Activated CD8-positive, alpha-beta memory T cell treated with anti-CD3 and anti-CD28 coated beads, Interleukin-2, amount 10 ng/mL, durations not matched to agents 7 days and 5 days (primary cell): ENCODE data around the gene NAPB. TPM values are rescaled to one million over a fixed set of nuclear protein-coding genes. Genes with fewer than 3 reads are reported as not detected.
A peak's percentile ranks its signal among the peaks of the same experiment; 100 is the strongest.

Source experiments
- ATAC-seq: fragments of 150-1000 bp; cut with Tn5 transposase; one replicate; pipeline ENCODE4 v1.10.0; 2021; ENCODE audit warnings: moderate library complexity
- CTCF ChIA-PET: fragments of 350-600 bp; sonication (Branson Sonifier 250); formaldehyde crosslinking; loops from one replicate; lab custom pipeline; 2021; ENCODE audit warnings: antibody characterized with exemption; lab: Charles Lee
- DNase-seq: peaks from one replicate; pipeline ENCODE4 v3.0.0-alpha.2; 2020
- H3K27ac Mint-ChIP-seq: one replicate; pipeline ENCODE4 v1.8.0; 2021; ENCODE audit warnings: mild to moderate bottlenecking, mixed read lengths
- H3K27me3 Mint-ChIP-seq: one replicate; pipeline ENCODE4 v1.8.0; 2021; ENCODE audit warnings: mixed read lengths
- H3K36me3 Mint-ChIP-seq: one replicate; pipeline ENCODE4 v1.8.0; 2021; ENCODE audit warnings: mild to moderate bottlenecking, mixed read lengths
- H3K4me1 Mint-ChIP-seq: one replicate; pipeline ENCODE4 v1.8.0; 2021; ENCODE audit warnings: mixed read lengths
- H3K4me3 Mint-ChIP-seq: one replicate; pipeline ENCODE4 v1.8.0; 2021; ENCODE audit warnings: mild to moderate bottlenecking, moderate library complexity, mixed read lengths
- H3K9me3 Mint-ChIP-seq: one replicate; pipeline ENCODE4 v1.8.0; 2022; ENCODE audit warnings: low read depth, mixed read lengths
- total RNA-seq, 2 experiments: library from RNA; stranded (reverse); gene quantifications; one replicate each; pipeline ENCODE4 v1.2.3, GENCODE V29; 2021

The NAPB gene
- total RNA-seq, 2 experiments from 2014 or later: 17.5 to 23.1 TPM

DNA sequence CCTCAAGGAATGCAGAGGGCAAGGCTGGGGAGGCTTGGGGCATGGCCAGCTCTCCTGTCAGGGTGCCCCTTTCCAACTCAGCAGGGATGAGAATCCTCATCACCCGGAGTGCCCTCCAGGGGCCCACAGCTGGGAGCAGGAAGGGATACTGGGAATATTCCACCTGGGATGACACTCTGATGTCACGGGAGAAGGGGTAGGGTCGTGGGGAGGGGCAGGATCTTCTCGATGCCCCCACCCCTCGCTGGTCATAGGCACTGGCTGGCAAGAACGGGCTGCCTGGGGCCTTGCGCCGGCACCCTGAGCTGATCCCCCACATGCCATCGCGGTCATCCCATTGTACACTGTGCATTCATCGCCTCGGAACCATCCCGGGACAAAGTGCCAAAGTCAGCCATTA is 81.3 kb downstream of the NAPB start:
- Mint-ChIP-seq H3K4me1 (peaks cover 8% of the 10 kb centered on the region), H3K27me3 (no peaks in the 10 kb centered on the region), H3K9me3 (no peaks in the 10 kb centered on the region), H3K4me3 (no peak overlapping the region), H3K27ac (no peak overlapping the region), H3K36me3 (peaks cover 2% of the 10 kb centered on the region)
- DNase-seq (no peak), ATAC-seq (no peak)
- CTCF ChIA-PET: interaction anchor here (1.4 to 2.7 kb wide), 5 partner anchors 11 to 1620 kb away, joined by 4 to 17 read pairs (median 7); partner anchors contain the start of gene NXT1

DNA sequence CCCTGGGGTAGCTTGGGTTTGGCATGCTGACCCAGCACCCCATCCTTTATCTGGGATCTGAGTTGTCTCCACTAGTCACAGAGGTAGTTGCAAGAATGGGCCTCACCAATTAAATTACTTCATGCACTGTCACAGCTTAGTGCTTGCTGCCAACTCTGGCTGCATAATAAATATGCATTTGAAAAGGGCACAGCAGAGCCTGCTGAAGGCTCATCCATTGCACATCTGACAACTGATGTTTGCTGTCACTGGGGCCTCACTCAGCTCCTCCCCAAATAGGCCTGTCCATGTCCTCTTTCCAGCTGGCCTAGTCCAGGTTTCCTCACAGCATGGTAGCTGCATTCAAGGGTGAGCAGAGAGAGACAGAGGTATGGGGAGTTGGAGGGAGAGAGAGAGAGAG is 84.0 kb downstream of the NAPB start:
- H3K4me1 Mint-ChIP-seq: peaks cover 11% of the 10 kb centered on the region
- H3K36me3 Mint-ChIP-seq: no peaks in the 10 kb centered on the region
- no peak overlapping the region for H3K27ac Mint-ChIP-seq
- H3K4me3 Mint-ChIP-seq: no peak overlapping the region
- CTCF ChIA-PET: interaction anchor here (1.1 kb wide), 1 partner anchor 12 kb away, joined by 3 read pairs; no protein-coding TSS in a partner anchor
- no peaks in the 10 kb centered on the region for H3K9me3 Mint-ChIP-seq
- H3K27me3 Mint-ChIP-seq: no peaks in the 10 kb centered on the region
- ATAC-seq: no peak
- DNase-seq: no peak

DNA sequence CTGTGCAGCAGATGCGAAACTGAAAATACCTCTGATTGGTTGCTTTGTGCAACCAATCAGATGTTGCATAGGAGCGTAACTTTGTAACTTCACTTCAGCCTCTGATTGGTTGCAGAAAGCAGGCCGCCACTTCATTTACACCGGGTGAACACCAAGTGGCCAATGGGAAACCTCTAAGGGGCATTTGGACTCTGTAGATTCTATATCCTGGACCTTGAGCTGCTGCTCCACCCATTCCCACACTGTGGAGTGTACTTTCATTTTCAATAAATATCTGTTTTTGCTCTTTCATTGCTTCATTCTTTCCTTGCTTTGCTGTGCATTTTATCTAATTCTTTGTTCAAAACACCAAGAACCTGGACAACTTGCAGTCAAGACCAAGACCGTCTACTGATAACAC is 84.8 kb downstream of the NAPB start:
- no peaks in the 10 kb centered on the region for H3K27me3 Mint-ChIP-seq
- no peaks in the 10 kb centered on the region for H3K9me3 Mint-ChIP-seq
- DNase-seq (no peak), ATAC-seq (peak; percentile 39)
- H3K4me1 Mint-ChIP-seq: peaks cover 11% of the 10 kb centered on the region
- no peak overlapping the region for H3K4me3 Mint-ChIP-seq
- H3K36me3 Mint-ChIP-seq: no peaks in the 10 kb centered on the region
- CTCF ChIA-PET: no interaction called here
- no peak overlapping the region for H3K27ac Mint-ChIP-seq

DNA sequence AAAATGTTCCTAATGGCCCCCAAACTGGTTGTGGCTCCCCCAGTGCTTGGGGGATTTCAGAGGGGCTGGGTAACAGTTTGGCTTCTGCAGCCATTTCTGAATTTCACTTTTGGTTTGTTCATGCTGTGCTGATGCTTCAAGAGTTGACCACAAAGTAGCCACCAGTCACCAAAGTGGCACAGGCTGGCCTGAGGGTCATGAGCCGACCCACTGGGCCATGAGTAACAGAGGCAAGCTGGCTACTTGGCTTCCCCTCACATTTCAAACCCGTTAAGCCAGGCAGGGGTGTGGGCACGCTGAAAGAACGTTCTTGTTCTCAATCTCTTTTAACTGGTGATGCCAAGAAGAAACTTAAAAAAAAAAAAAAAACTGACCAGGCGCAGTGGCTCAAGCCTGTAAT is 85.8 kb downstream of the NAPB start:
- H3K4me1 Mint-ChIP-seq: peaks cover 11% of the 10 kb centered on the region
- no peaks in the 10 kb centered on the region for H3K9me3 Mint-ChIP-seq
- CTCF ChIA-PET: interaction anchor here (1.0 kb wide), 1 partner anchor 107 kb away, joined by 3 read pairs; no protein-coding TSS in a partner anchor
- H3K27ac Mint-ChIP-seq: no peak overlapping the region
- ATAC-seq (no peak), DNase-seq (no peak)
- no peak overlapping the region for H3K4me3 Mint-ChIP-seq
- no peaks in the 10 kb centered on the region for H3K36me3 Mint-ChIP-seq
- H3K27me3 Mint-ChIP-seq: no peaks in the 10 kb centered on the region

DNA sequence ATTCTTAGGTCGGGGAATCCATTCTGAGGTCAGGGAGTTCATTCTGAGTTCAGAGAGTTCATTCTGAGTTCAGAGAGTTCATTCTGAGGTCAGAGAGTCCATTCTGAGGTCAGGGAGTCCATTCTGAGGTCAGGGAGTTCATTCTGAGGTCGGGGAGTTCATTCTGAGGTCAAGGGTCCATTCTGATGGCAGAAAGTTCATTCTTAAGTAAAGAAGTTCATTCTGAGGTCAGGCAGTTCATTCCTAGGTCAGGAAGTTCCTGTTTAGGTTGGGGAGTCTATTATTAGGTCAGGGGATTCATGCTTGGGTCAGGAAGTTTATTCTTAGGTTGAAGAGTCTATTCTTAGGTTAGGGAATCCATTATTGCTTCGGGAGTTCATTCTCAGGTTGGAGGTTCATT is 87.2 kb downstream of the NAPB start:
- DNase-seq (no peak), ATAC-seq (no peak)
- no peak overlapping the region for H3K4me3 Mint-ChIP-seq
- H3K27ac Mint-ChIP-seq: no peak overlapping the region
- H3K4me1 Mint-ChIP-seq: peaks cover 11% of the 10 kb centered on the region
- CTCF ChIA-PET: no interaction called here
- no peaks in the 10 kb centered on the region for H3K9me3 Mint-ChIP-seq
- H3K27me3 Mint-ChIP-seq: no peaks in the 10 kb centered on the region
- H3K36me3 Mint-ChIP-seq: no peaks in the 10 kb centered on the region

DNA sequence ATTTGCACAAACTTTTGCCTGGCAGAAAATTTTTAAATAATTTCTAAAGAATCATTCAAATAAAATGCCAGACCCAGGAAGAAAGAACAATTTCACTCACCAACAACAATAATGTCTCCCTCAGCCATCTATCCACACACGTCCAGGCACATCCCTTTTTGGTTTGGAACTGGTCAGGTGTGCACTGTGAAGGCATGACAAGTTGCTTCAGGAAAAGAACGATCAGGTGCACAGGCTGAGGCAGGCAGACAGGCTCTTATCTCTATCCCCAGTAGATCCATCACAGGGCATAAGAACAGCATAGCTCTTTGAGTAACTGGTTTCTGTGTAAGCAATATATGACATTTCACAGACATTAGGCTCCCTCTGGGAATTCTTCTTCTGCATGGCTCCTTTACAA is 88.8 kb downstream of the NAPB start:
- ATAC-seq (no peak), DNase-seq (no peak)
- peaks cover 11% of the 10 kb centered on the region for H3K4me1 Mint-ChIP-seq
- H3K27ac Mint-ChIP-seq: no peak overlapping the region
- H3K9me3 Mint-ChIP-seq: no peaks in the 10 kb centered on the region
- no peak overlapping the region for H3K4me3 Mint-ChIP-seq
- CTCF ChIA-PET: no interaction called here
- H3K27me3 Mint-ChIP-seq: no peaks in the 10 kb centered on the region
- no peaks in the 10 kb centered on the region for H3K36me3 Mint-ChIP-seq

DNA sequence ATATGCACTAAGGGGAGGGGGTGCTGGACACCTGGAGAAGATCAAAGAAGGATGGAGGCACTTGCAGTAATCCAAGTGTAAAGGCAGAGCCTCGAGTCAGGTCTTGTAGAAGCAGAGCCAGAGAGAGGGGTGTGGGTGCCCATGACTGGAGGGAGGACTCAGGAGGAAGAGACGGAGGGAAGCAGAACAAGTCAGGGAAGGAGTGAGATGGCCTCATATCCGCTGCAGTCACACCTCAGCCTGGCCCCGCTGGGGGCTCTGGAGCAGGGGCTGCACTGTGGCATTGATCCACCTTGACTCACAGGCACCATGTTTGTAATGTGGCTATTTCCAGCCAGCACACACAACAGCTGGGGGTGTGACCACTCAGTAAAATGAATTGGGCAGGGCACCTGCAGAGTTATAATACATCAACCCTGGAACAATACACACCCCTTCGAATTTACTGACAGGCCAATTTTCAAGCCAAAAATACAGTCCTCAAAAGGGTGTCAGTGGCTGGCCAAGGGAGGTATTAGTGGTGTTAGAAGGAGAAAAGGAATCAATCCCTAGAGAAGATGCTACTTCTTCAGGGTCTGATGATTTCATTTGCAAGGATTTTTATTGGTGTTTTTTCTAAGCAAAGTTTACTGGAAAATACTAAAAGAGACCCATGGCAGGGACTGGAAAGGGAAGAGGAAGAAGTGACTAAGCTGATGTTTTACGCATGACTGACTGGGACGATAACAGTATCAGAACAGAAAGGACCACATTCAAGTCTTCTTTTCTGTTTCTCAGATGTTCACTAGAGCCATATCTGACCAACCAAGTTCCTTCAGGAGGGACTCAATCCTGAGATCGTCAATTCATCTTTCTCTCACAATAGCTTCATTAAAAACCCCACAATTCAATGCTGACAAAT is 89.6 kb downstream of the NAPB start:
- no peaks in the 10 kb centered on the region for H3K36me3 Mint-ChIP-seq
- no peak overlapping the region for H3K27ac Mint-ChIP-seq
- no peaks in the 10 kb centered on the region for H3K9me3 Mint-ChIP-seq
- DNase-seq (no peak), ATAC-seq (no peak)
- H3K4me1 Mint-ChIP-seq: peaks cover 11% of the 10 kb centered on the region
- CTCF ChIA-PET: no interaction called here
- no peaks in the 10 kb centered on the region for H3K27me3 Mint-ChIP-seq
- no peak overlapping the region for H3K4me3 Mint-ChIP-seq

DNA sequence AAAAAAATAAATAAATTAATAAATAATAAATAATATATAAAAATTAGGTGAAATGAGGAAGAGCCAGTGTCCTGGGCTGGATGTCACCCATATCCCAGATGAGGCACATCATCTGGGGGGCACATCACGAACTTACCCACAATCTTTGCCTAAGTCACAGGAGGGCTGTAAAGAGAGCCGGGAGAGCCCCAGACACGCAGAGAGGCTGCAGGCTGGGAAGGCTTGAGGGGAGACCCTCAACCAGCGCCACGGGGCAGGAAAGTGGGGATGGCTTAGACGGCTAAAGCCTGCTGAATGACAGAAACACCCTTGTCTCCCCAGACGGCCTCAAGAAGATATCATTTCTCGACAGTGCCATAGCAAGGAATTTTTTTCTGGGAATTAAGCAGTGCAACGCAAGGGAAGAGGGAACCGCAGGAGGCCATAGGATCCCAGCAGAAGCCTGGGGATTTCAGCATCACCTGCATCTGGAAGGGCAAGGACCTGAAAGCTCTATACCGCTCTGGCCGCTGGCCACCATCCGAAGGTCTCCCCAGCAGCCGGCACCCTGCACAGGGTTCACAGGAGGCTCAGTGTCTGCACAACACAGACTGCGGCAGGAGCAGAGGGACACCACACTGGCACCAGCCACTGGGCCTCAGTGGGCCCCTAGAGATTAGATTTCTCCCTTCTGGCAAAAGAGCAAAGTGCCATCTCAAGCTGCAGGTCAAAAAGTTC is 93.5 kb downstream of the NAPB start:
- ATAC-seq (no peak), DNase-seq (no peak)
- Mint-ChIP-seq H3K9me3 (no peaks in the 10 kb centered on the region), H3K27me3 (no peaks in the 10 kb centered on the region), H3K4me3 (no peak overlapping the region), H3K4me1 (no peaks in the 10 kb centered on the region), H3K27ac (no peak overlapping the region), H3K36me3 (no peaks in the 10 kb centered on the region)
- CTCF ChIA-PET: no interaction called here

DNA sequence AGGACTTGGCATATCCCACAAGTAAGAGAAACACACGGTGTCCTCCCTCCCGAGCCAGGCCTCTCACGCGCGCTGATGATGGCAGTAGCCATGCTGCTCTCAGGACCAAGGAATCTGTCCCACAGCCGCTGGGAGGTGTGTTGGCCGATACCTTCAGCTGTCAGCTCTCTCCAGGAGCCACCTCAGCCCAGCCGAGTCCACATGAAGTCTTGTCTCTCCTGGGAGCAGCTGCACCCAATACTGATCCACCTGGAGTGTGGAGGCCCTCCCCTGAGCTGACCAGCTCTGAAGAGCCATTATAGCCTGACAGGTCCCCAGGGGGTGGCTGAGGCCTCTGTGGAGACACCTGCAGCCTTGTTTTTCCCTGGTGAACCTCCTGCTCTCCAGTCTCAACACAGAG is 94.5 kb downstream of the NAPB start:
- H3K9me3 Mint-ChIP-seq: no peaks in the 10 kb centered on the region
- no peaks in the 10 kb centered on the region for H3K4me1 Mint-ChIP-seq
- H3K4me3 Mint-ChIP-seq: no peak overlapping the region
- CTCF ChIA-PET: no interaction called here
- no peaks in the 10 kb centered on the region for H3K27me3 Mint-ChIP-seq
- ATAC-seq (no peak), DNase-seq (no peak)
- no peaks in the 10 kb centered on the region for H3K36me3 Mint-ChIP-seq
- H3K27ac Mint-ChIP-seq: no peak overlapping the region

DNA sequence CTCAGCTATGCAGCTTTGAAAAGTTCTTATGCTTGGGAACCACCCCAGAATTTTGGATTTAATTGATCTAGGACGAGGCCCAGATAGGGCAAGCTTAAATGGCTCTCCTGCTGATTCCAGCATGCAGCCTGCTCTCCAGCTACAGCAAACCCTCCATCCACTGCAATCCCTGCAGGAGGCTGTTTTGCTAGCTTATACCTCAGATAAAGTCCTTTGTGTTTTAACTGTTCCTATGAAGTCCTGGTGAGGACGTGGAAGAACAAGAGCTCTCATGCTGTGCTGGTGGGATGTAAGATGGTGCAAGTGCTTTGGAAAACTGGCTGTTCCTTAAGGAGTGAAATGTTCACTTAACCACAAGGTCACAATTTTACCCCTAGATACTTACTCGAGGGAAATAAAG is 96.2 kb downstream of the NAPB start:
- ATAC-seq: no peak
- H3K9me3 Mint-ChIP-seq: no peaks in the 10 kb centered on the region
- H3K4me1 Mint-ChIP-seq: no peaks in the 10 kb centered on the region
- no peaks in the 10 kb centered on the region for H3K36me3 Mint-ChIP-seq
- H3K27ac Mint-ChIP-seq: no peak overlapping the region
- H3K27me3 Mint-ChIP-seq: no peaks in the 10 kb centered on the region
- no peak for DNase-seq
- CTCF ChIA-PET: interaction anchor here (1.3 kb wide), 1 partner anchor 13 kb away, joined by 3 read pairs; no protein-coding TSS in a partner anchor
- no peak overlapping the region for H3K4me3 Mint-ChIP-seq

Other genes starting within 250 kb of the NAPB start
- gene NXT1, start 70.7 kb downstream of the NAPB start, total RNA-seq: 10 to 100 TPM; 34.0 to 48.3 TPM
- gene GZF1, start 59.3 kb downstream of the NAPB start, total RNA-seq: 10 to 100 TPM; 10.2 to 14.4 TPM
- not detected for gene CSTL1, start 18.2 kb upstream of the NAPB start, total RNA-seq
- not detected for gene CST11, start 31.4 kb upstream of the NAPB start, total RNA-seq
- gene CST8, start 69.6 kb upstream of the NAPB start, total RNA-seq: not detected
- gene CST9L, start 147.0 kb upstream of the NAPB start, total RNA-seq: not detected
- gene CST9, start 184.4 kb upstream of the NAPB start, total RNA-seq: not detected
- gene CST3, start 216.5 kb upstream of the NAPB start, total RNA-seq: under 1 TPM; 0.47 to 0.61 TPM